Mesodermal cell (in vitro differentiated cells): ENCODE measurements around the gene TIAM1.

Source experiments
- H3K27ac ChIP-seq: 2 replicates; pipeline ENCODE4 v1.7.0; 2013; ENCODE audit warnings: mild to moderate bottlenecking, low read depth, low read length, moderate library complexity; ENCODE audit not compliant: severe bottlenecking
- H3K36me3 ChIP-seq: 2 replicates; pipeline ENCODE4 v1.7.1; 2013; ENCODE audit warnings: mild to moderate bottlenecking, low read length, moderate library complexity; ENCODE audit not compliant: control insufficient read depth, insufficient read depth
- H3K4me1 ChIP-seq: one replicate; pipeline ENCODE4 v1.7.1; 2013; ENCODE audit warnings: mild to moderate bottlenecking, low read length; ENCODE audit not compliant: insufficient read depth, control insufficient read depth, poor library complexity, severe bottlenecking
- H3K4me3 ChIP-seq: 2 replicates; pipeline ENCODE4 v1.7.0; 2013; ENCODE audit warnings: low read length, control low read depth, mild to moderate bottlenecking; ENCODE audit not compliant: insufficient read depth, poor library complexity, severe bottlenecking; ENCODE audit errors: extremely low read depth
- H3K9me3 ChIP-seq: 2 replicates; pipeline ENCODE4 v1.7.1; 2013; ENCODE audit warnings: mild to moderate bottlenecking, low read length, moderate library complexity; ENCODE audit not compliant: control insufficient read depth
- WGBS, 2 experiments: methylation state at CpG; one replicate each; pipeline ENCODE4 v1.1.5; 2013; ENCODE audit warnings: missing lambda C conversion rate in 2 of 2; ENCODE audit not compliant: insufficient coverage in 2 of 2; 5-methylcytosine and 5-hydroxymethylcytosine counted together

TIAM1 gene

DNA sequence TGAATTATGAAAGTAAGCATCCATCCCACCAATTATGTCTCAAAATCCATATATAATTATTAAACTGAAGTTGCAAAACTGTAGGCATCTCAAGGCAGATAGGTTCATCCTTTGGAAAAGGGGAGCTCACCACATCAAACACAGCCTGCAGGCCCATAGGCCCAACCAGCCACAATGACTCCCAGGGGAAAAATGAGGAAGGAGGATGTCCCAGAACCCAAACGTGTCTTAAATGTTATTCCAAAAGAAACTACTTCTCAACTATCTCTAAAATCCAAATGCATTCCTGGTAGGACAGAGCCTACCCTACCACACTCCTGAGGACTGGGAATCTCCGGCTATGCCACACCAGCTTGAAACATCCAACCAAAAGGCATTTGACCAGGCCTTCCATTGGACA, 12.8 kb downstream of the TIAM1 start:
- 94 to 100% methylated on average over 1 of the region's 2 CpGs for whole genome bisulfite sequencing, 2 experiments
- Histone ChIP-seq H3K4me1 (no peaks in the 10 kb centered on the region), H3K27ac (no peak overlapping the region)

DNA sequence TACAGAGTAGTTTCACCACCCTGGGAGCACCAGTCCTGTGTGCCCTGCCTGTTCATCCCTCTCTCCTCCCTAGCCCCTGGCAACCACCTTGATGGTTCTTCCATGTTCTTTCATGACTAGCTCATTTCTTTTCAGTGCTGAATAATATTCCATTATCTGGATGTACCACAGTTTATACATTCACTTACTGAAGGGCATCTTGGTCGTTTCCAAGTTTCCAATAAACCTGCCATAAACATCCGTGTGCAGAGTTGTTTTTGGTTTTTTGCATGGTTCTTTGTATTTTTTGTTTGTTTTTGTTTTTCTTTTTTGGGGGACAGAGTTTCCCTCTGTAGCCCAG, 13.9 kb downstream of the TIAM1 start:
- Histone ChIP-seq H3K27ac (no peak overlapping the region), H3K4me3 (no peak overlapping the region), H3K4me1 (no peaks in the 10 kb centered on the region), H3K9me3 (no peaks in the 10 kb centered on the region), H3K36me3 (peaks cover 16% of the 10 kb centered on the region)
- 100% methylated on average over 2 of the region's 2 CpGs; no CpG with 5 or more reads in 1 of the 2 experiments for WGBS, 2 experiments

More for the DNA sequence above, 12.8 kb downstream of the TIAM1 start:
- Histone ChIP-seq H3K36me3 (peaks cover 19% of the 10 kb centered on the region), H3K9me3 (no peaks in the 10 kb centered on the region), H3K4me3 (no peak overlapping the region)

GRCh38 chr21:31329456-31330143, 14.5 kb downstream of the TIAM1 start:
- H3K9me3 ChIP-seq = no peaks in the 10 kb centered on the region
- no peak overlapping the region for H3K27ac ChIP-seq
- WGBS, 2 experiments = 97 to 98% methylated on average over 5 of the region's 9 CpGs
- H3K36me3 ChIP-seq = peaks cover 16% of the 10 kb centered on the region
- H3K4me3 ChIP-seq = no peak overlapping the region
- no peaks in the 10 kb centered on the region for H3K4me1 ChIP-seq

GRCh38 chr21:31326522-31327242, 17.4 kb downstream of the TIAM1 start:
- H3K4me3 ChIP-seq = no peak overlapping the region
- H3K27ac ChIP-seq = no peak overlapping the region
- peaks cover 18% of the 10 kb centered on the region for H3K36me3 ChIP-seq
- WGBS, 2 experiments = 94 to 97% methylated on average over 12 to 13 of the region's 14 CpGs
- no peaks in the 10 kb centered on the region for H3K9me3 ChIP-seq
- no peaks in the 10 kb centered on the region for H3K4me1 ChIP-seq

- Histone ChIP-seq H3K9me3 (no peaks in the 10 kb centered on the region), H3K36me3 (no peaks in the 10 kb centered on the region), H3K27ac (no peak overlapping the region), H3K4me3 (no peak overlapping the region), H3K4me1 (peaks cover 4% of the 10 kb centered on the region)
- 80 to 100% methylated on average over 1 of the region's 2 CpGs for WGBS, 2 experiments
Observed at GRCh38 chr21:31318971-31319370, 25.1 kb downstream of the TIAM1 start.

DNA sequence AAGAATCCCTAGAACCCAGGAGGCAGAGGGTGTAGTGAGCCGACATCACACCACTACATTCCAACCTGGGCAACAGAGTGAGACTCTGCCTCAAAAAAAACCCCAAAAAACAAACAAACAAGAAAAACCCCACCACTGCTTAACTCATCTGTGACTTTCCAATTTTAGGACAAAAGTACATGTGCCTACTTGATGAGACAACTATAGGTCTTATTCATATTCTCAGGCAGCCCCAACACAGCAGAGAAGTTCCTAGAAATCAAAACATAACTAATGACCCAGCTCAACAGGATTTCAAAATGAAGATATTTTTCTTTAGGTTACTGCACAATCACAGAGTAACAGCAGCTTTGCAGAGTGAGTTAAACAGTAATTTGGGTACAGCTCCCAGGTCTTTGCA, 26.4 kb downstream of the TIAM1 start:
- Histone ChIP-seq H3K27ac (no peak overlapping the region), H3K36me3 (no peaks in the 10 kb centered on the region), H3K4me3 (no peak overlapping the region), H3K4me1 (peaks cover 4% of the 10 kb centered on the region), H3K9me3 (no peaks in the 10 kb centered on the region)
- WGBS, 2 experiments = 75% methylated on average over 1 of the region's 1 CpG; no CpG with 5 or more reads in 1 of the 2 experiments

- Histone ChIP-seq H3K36me3 (no peaks in the 10 kb centered on the region), H3K4me1 (peaks cover 4% of the 10 kb centered on the region), H3K9me3 (no peaks in the 10 kb centered on the region), H3K4me3 (no peak overlapping the region), H3K27ac (no peak overlapping the region)
- WGBS, 2 experiments = 79% methylated on average over 5 to 7 of the region's 9 CpGs
Observed at GRCh38 chr21:31316488-31317169, 27.4 kb downstream of the TIAM1 start.

- H3K9me3 ChIP-seq = no peaks in the 10 kb centered on the region
- H3K4me1 ChIP-seq = peaks cover 4% of the 10 kb centered on the region
- H3K36me3 ChIP-seq = no peaks in the 10 kb centered on the region
- WGBS, 2 experiments = 100% methylated on average over 3 of the region's 3 CpGs; no CpG with 5 or more reads in 1 of the 2 experiments
- no peak overlapping the region for H3K4me3 ChIP-seq
- no peak overlapping the region for H3K27ac ChIP-seq
Observed at GRCh38 chr21:31316072-31316471, 28.0 kb downstream of the TIAM1 start.

GRCh38 chr21:31310750-31311149, 33.3 kb downstream of the TIAM1 start:
- no peak overlapping the region for H3K27ac ChIP-seq
- H3K36me3 ChIP-seq = no peaks in the 10 kb centered on the region
- H3K9me3 ChIP-seq = no peaks in the 10 kb centered on the region
- H3K4me3 ChIP-seq = no peak overlapping the region
- WGBS, 2 experiments = 79 to 84% methylated on average over 7 of the region's 7 CpGs
- H3K4me1 ChIP-seq = peaks cover 8% of the 10 kb centered on the region

GRCh38 chr21:31308584-31308983, 35.5 kb downstream of the TIAM1 start:
- Histone ChIP-seq H3K9me3 (no peaks in the 10 kb centered on the region), H3K27ac (no peak overlapping the region), H3K4me3 (no peak overlapping the region), H3K4me1 (peaks cover 8% of the 10 kb centered on the region), H3K36me3 (no peaks in the 10 kb centered on the region)
- 92% methylated on average over 3 to 7 of the region's 7 CpGs for WGBS, 2 experiments
